ENCODE data around the gene MYOG. TPM values are rescaled to one million over a fixed set of nuclear protein-coding genes. Genes with fewer than 3 reads are reported as not detected.

Gene MYOG
- total and polyA plus RNA-seq, 2 of the 4 experiments (the other 2 are of a cell fraction) = not detected

DNA sequence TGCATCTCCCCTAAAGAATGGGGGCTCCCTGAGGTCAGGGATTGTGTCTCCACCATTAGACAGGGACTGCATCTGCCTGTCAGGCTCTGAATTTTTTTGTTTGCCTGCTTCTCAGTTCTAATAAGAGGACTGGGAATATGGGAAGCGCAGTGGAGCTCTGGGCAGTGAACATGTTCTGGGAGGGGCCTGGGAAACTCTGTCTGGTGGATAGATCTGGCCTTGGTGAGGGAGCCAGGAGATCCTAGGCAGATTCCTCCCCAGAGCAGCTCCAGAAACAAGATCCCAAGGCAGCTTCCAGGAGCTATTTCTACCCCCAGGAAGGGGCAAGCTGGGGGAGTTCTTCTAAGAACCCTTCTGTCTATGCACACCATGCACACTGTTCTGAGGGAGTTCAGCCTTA lies 12.6 kb upstream of the MYOG start:
- H3K56ac ChIP-seq (ENCODE audit: extremely low read depth, insufficient read depth, low read length) = no peak overlapping the region
- H3K9me3 ChIP-seq (ENCODE audit: control insufficient read depth, insufficient read depth, low read length) = peaks cover 9% of the 10 kb centered on the region
- no CpG with 5 or more reads among the region's 1 CpG for WGBS, 2 experiments (ENCODE audit: extremely low coverage in 2 of 2, insufficient read length in 1 of 2)
- H2BK5ac ChIP-seq (ENCODE audit: low read depth, low read length, poor library complexity, severe bottlenecking) = no peak overlapping the region
- H4K91ac ChIP-seq (ENCODE audit: insufficient read depth, low read depth, low read length) = no peak overlapping the region
- H3K14ac ChIP-seq (replicated peaks; ENCODE audit: low read depth, low read length) = no peak overlapping the region
- no peaks in the 10 kb centered on the region for H3K79me1 ChIP-seq (ENCODE audit: low read depth in 1 of 2, low read length in 2 of 2)
- no peak overlapping the region for H3K18ac ChIP-seq (ENCODE audit: low read depth, low read length)
- in situ Hi-C loops (cut with MboI; ENCODE audit: low sequenced_read_pairs) (no loop called here), intact Hi-C loops (cut with micrococcal nuclease) (no loop called here), dilution Hi-C loops (cut with HindIII; ENCODE audit: low sequenced_read_pairs, unreplicated experiment) (no loop called here)
- no TSS peak for BruUV-seq (replicated peaks)
- H3K4me2 ChIP-seq (ENCODE audit: low read depth, low read length) = no peak overlapping the region
- no peak overlapping the region for H3K9ac ChIP-seq (ENCODE audit: low read depth, low read length)
- ATAC-seq (ENCODE audit: low read depth) (no peak), DNase-seq (no peak)
- H2AK9ac ChIP-seq (replicated peaks; ENCODE audit: low read depth, low read length, poor library complexity) = no peak overlapping the region
- POLR2A ChIA-PET (ENCODE audit: unreplicated experiment) = no interaction called here
- no peak overlapping the region for H2BK20ac ChIP-seq (ENCODE audit: low read depth, low read length)
- no peak overlapping the region for H3K27ac ChIP-seq (ENCODE audit: insufficient read depth, low read length)
- H3K4me1 ChIP-seq (ENCODE audit: control insufficient read depth, insufficient read depth, low read length) = no peaks in the 10 kb centered on the region
- H3K27me3 ChIP-seq (ENCODE audit: control insufficient read depth, insufficient read depth, low read length) = peaks cover 47% of the 10 kb centered on the region
- no peak overlapping the region for H3K4ac ChIP-seq (ENCODE audit: low read depth, low read length)
- H3K4me3 ChIP-seq (ENCODE audit: insufficient read depth, low read depth, low read length) = no peak overlapping the region
- H3K36me3 ChIP-seq (ENCODE audit: control insufficient read depth, insufficient read depth, low read length) = no peaks in the 10 kb centered on the region
- H3K23ac ChIP-seq (ENCODE audit: low read depth, low read length) = no peak overlapping the region
- H4K8ac ChIP-seq (ENCODE audit: low read depth in 2 of 2, low read length in 2 of 2) = no peak overlapping the region
- no peak overlapping the region for H2BK120ac ChIP-seq (ENCODE audit: low read depth, low read length)
- CTCF ChIA-PET = no interaction called here
- no peaks in the 10 kb centered on the region for H4K20me1 ChIP-seq (ENCODE audit: insufficient read depth, low read length)
- no peak overlapping the region for H2AFZ ChIP-seq (replicated peaks; ENCODE audit: low read length, poor library complexity)
- no peak overlapping the region for H4K5ac ChIP-seq (ENCODE audit: low read depth, low read length)
- H2BK15ac ChIP-seq (ENCODE audit: low read depth, low read length) = no peak overlapping the region
- H2AK5ac ChIP-seq (ENCODE audit: low read depth, low read length) = no peak overlapping the region
- H3K9me1 ChIP-seq (ENCODE audit: insufficient read depth, low read length) = no peaks in the 10 kb centered on the region
- TF ChIP-seq BHLHE40 (IDR thresholded peaks at IDR 0.05; ENCODE audit: low read depth, low read length) (no peak), SMC3 (IDR thresholded peaks at IDR 0.05; ENCODE audit: low read depth, low read length) (no peak), MXI1 (IDR thresholded peaks at IDR 0.05; ENCODE audit: borderline replicate concordance, low read depth, low read length) (no peak), FOS (IDR thresholded peaks at IDR 0.05; ENCODE audit: low read depth, low read length) (no peak), RFX5 (IDR thresholded peaks at IDR 0.05; ENCODE audit: low read depth, low read length) (no peak), RAD21 (IDR thresholded peaks at IDR 0.05; ENCODE audit: low read length) (no peak), CHD1 (IDR thresholded peaks at IDR 0.05; ENCODE audit: low read depth, low read length) (no peak)
- TF ChIP-seq, protein P1, sequence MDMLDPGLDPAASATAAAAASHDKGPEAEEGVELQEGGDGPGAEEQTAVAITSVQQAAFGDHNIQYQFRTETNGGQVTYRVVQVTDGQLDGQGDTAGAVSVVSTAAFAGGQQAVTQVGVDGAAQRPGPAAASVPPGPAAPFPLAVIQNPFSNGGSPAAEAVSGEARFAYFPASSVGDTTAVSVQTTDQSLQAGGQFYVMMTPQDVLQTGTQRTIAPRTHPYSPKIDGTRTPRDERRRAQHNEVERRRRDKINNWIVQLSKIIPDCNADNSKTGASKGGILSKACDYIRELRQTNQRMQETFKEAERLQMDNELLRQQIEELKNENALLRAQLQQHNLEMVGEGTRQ (IDR thresholded peaks at IDR 0.05; ENCODE audit: low read depth, low read length) = no peak
- TF ChIP-seq, protein P2, sequence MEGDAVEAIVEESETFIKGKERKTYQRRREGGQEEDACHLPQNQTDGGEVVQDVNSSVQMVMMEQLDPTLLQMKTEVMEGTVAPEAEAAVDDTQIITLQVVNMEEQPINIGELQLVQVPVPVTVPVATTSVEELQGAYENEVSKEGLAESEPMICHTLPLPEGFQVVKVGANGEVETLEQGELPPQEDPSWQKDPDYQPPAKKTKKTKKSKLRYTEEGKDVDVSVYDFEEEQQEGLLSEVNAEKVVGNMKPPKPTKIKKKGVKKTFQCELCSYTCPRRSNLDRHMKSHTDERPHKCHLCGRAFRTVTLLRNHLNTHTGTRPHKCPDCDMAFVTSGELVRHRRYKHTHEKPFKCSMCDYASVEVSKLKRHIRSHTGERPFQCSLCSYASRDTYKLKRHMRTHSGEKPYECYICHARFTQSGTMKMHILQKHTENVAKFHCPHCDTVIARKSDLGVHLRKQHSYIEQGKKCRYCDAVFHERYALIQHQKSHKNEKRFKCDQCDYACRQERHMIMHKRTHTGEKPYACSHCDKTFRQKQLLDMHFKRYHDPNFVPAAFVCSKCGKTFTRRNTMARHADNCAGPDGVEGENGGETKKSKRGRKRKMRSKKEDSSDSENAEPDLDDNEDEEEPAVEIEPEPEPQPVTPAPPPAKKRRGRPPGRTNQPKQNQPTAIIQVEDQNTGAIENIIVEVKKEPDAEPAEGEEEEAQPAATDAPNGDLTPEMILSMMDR (conservative IDR thresholded peaks at IDR 0.05; ENCODE audit: low read depth, low read length) = no peak

All from IMR-90 (cell line).